Coronary artery (tissue), 2 donors: ENCODE data around the gene SRP68.

Experiments
- DNase-seq: peaks from one replicate; pipeline ENCODE4 v3.0.0-alpha.2; 2017; ENCODE audit warnings: low spot score
- H3K27ac ChIP-seq, 2 donors: fragments of 200-600 bp; sonication (generic); one replicate each; pipeline ENCODE4 v1.5.1; 2016 to 2019
- H3K4me3 ChIP-seq: fragments of 200-600 bp; sonication (generic); 2 replicates; pipeline ENCODE4 v1.5.1; 2016; ENCODE audit warnings: mild to moderate bottlenecking, moderate library complexity
- TF ChIP-seq, protein P1 (sequence below): fragments of 200-600 bp; sonication (generic); IDR thresholded peaks from one replicate; pipeline ENCODE4 v1.5.1; 2019; ENCODE audit warnings: antibody characterized with exemption

SRP68 gene

DNA sequence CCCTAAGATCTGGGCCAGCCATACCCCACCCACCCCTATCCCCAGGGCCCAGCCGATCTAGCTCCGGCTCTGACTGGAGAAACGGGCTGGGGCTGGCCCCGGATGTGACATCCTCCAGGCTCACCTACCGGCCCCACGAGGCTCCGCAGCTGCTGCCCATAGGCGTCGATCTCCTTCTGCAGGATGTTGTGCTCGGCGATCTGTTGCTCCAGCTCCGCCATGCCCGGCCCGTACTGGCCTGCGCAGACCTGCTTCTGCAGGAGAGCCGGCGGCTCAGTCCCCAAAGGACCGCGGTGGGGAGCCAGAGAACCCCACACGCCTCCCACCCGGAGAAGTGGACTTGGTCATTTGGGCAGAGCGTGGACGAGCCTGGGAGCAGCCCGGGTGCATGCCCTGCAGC lies 50.0 kb downstream of the SRP68 start:
- H3K27ac ChIP-seq = no peak overlapping the region
- TF ChIP-seq, protein P1, sequence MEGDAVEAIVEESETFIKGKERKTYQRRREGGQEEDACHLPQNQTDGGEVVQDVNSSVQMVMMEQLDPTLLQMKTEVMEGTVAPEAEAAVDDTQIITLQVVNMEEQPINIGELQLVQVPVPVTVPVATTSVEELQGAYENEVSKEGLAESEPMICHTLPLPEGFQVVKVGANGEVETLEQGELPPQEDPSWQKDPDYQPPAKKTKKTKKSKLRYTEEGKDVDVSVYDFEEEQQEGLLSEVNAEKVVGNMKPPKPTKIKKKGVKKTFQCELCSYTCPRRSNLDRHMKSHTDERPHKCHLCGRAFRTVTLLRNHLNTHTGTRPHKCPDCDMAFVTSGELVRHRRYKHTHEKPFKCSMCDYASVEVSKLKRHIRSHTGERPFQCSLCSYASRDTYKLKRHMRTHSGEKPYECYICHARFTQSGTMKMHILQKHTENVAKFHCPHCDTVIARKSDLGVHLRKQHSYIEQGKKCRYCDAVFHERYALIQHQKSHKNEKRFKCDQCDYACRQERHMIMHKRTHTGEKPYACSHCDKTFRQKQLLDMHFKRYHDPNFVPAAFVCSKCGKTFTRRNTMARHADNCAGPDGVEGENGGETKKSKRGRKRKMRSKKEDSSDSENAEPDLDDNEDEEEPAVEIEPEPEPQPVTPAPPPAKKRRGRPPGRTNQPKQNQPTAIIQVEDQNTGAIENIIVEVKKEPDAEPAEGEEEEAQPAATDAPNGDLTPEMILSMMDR = no peak
- H3K4me3 ChIP-seq = no peak overlapping the region
- DNase-seq = no peak

DNA sequence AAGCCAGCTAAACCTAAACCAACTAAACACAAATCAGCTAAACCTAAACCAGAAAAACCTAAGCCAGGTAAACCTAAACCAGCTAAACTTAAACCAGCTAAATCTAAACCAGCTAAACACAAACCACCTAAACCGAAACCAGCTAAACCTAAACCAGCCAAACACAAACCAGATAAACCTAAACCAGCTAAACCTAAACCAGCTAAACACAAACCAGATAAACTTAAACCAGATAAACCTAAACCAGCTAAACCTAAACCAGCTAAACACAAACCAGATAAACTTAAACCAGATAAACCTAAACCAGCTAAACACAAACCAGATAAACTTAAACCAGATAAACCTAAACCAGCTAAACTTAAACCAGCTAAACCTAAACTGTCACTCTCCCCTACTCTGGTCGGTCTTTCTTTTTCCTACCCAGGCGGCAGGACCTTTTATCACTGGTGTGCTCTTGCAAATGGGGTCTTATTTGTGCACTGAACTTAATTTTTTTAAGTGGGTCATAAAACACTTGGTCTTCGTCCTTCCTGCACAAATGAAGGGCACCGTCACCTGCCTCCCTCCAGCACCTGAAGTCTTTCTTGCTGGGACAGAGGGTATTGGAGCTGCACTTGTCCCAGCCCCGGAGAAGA lies 52.4 kb downstream of the SRP68 start:
- no peak overlapping the region for H3K27ac ChIP-seq
- no peak overlapping the region for H3K4me3 ChIP-seq
- no peak for DNase-seq
- TF ChIP-seq, protein P1 = no peak

DNA sequence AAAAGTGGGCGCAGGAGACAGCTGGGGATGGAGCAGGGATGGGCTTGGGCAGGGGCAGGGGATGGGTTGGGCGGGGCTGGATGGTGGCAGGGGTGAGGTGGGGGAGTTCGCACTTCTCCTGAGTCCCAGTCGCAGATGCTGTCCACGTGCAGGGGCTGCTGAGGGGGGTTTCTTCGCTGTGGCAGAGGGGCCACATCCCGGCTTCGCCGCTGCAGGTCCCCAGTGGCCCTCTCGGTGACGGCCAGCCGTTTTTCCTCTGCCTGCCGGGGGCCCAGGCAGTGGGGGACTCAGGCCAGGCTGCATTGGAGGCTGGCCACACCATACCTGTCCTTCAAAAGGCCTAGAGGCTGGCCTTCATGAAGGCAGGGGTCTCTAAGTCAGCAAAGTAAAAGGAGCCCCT lies 53.5 kb downstream of the SRP68 start:
- no peak overlapping the region for H3K4me3 ChIP-seq
- H3K27ac ChIP-seq = no peak overlapping the region
- DNase-seq = no peak
- TF ChIP-seq, protein P1 = no peak

DNA sequence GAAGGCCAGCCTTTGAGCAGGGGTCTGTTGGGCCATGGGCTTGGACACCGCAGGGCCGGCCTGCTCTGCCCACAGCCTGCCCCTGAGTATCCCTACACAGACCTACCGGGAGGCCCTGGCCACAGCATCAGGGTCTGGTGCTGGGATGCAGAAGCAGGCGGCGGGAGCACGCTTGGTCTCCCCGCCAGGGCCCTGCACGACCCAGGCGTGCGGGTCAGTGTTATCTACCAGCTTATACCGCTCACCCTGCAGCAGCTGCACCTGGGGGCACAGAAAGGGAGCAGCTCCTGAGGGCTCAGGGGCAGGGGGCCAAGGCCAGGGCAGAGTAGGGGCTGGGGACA lies 54.0 kb downstream of the SRP68 start:
- no peak for DNase-seq
- H3K4me3 ChIP-seq = no peak overlapping the region
- TF ChIP-seq, protein P1 = no peak
- no peak overlapping the region for H3K27ac ChIP-seq

DNA sequence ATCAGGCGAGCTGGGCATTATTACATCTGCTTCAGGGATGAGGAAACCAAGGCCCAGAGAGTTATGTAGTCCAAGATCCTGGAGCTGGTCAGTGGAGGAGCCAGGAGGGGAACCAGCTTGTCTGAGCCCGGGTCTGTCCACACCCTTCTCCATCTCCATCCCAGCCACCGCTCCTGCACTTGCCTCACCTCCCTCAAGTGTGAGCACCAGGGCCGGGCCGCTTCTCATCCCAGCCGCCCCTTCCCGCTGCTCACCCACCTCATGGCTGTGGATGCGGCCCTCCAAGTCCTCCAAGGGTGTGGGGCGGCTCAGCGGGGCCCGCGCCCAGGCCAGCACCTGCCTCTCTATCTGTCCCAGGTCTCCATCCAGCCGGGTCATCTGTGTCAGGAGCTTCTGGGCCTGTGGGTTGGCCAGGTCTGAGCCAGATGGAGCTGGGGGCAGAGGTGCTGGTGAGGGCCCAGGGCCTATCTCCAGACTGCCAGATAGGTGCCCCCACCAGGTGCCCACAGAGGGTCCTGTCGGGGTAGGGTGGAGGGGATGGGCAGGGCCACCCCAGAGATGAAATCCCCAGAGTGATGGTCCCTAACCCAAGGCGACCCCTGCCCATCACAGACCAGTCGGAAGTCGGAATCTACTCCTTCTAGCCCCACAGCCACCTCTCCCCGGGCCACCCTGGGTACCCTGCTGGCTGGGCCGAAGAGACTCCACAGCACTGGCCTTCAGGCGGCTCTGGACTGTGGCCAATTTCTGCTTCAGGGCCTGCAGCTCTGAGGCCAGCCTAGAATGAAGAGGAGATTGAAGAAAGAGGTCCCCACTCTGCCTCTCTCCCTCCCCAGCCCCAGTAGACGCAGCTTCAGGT lies 54.6 kb downstream of the SRP68 start:
- TF ChIP-seq, protein P1 = no peak
- Histone ChIP-seq H3K4me3 (no peak overlapping the region), H3K27ac (no peak overlapping the region)
- DNase-seq = no peak

DNA sequence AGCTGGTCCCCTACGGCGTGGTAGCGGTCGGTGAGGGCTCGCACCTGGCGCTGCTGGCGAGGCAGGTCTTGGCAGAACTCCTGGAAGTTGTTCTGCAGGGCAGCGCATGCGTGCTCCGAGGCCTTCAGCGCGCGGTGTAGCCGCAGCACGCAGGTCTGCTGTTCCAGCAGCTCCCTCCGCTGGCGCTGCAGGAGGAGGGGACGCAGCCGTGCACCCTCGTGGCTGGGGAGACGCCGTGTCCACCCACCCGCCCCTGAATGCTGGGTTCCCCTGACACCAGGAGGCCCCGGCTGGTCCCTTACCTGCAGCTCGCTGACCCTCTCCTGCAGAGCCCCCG lies 57.4 kb downstream of the SRP68 start:
- Histone ChIP-seq H3K4me3 (no peak overlapping the region), H3K27ac (no peak overlapping the region)
- no peak for DNase-seq
- TF ChIP-seq, protein P1 = no peak
